HepG2 (cell line): Measurements from ENCODE around the gene TTN. TPM values are rescaled to one million over a fixed set of nuclear protein-coding genes. Genes with fewer than 3 reads are reported as not detected.

Experiments
- ATF7 ChIP-seq, 2 experiments: fragments of 450-650 bp in 1 of 2; sonication (generic) in 1 of 2; formaldehyde crosslinking in 1 of 2; IDR thresholded peaks; 2 replicates each; pipeline versions ENCODE4 v1.4.0 to v1.6.1; 2016 to 2020; ENCODE audit warnings: antibody characterized with exemption in 1 of 2, mild to moderate bottlenecking in 1 of 2, missing genetic modification reagents in 1 of 2
- DMTF1 ChIP-seq: sonication (generic); formaldehyde crosslinking; IDR thresholded peaks from 2 replicates; pipeline ENCODE4 v1.4.0; 2020; ENCODE audit warnings: mild to moderate bottlenecking, missing genetic modification reagents
- HOXD1 ChIP-seq: sonication (generic); formaldehyde crosslinking; IDR thresholded peaks from 2 replicates; pipeline ENCODE4 v1.5.0; 2020; ENCODE audit warnings: missing genetic modification reagents
- NAIF1 ChIP-seq: sonication (generic); formaldehyde crosslinking; IDR thresholded peaks from 2 replicates; pipeline ENCODE4 v1.5.0; 2020; ENCODE audit warnings: mild to moderate bottlenecking, missing genetic modification reagents, borderline replicate concordance
- PHF5A ChIP-seq: IDR thresholded peaks from one replicate; pipeline ENCODE4 v1.6.1; 2018; ENCODE audit warnings: low read depth, missing genetic modification reagents; ENCODE audit not compliant: unreplicated experiment
- SRSF1 ChIP-seq: fragments of 200-400 bp; formaldehyde crosslinking; optimal IDR thresholded peaks from 2 replicates; pipeline ENCODE3; 2017; ENCODE audit warnings: mild to moderate bottlenecking, low read depth, low read length, moderate library complexity
- STAT6 ChIP-seq: sonication (generic); formaldehyde crosslinking; IDR thresholded peaks from 2 replicates; pipeline ENCODE4 v1.4.0; 2020; ENCODE audit warnings: missing genetic modification reagents, mild to moderate bottlenecking, borderline replicate concordance
- TOPORS ChIP-seq: sonication (generic); formaldehyde crosslinking; IDR thresholded peaks from 2 replicates; pipeline ENCODE4 v1.8.0; 2023; ENCODE audit warnings: mild to moderate bottlenecking, missing genetic modification reagents
- ZBTB10 ChIP-seq: sonication (generic); formaldehyde crosslinking; IDR thresholded peaks from 2 replicates; pipeline ENCODE4 v1.4.0; 2020; ENCODE audit warnings: missing genetic modification reagents, borderline replicate concordance
- ZBTB14 ChIP-seq: sonication (generic); formaldehyde crosslinking; IDR thresholded peaks from 2 replicates; pipeline ENCODE4 v1.4.0; 2020; ENCODE audit warnings: missing genetic modification reagents
- ZBTB4 ChIP-seq: sonication (generic); formaldehyde crosslinking; IDR thresholded peaks from 2 replicates; pipeline ENCODE4 v1.4.0; 2020; ENCODE audit warnings: missing genetic modification reagents, mild to moderate bottlenecking, borderline replicate concordance
- ZFP82 ChIP-seq: sonication (generic); formaldehyde crosslinking; IDR thresholded peaks from 2 replicates; pipeline ENCODE4 v1.5.1; 2020; ENCODE audit warnings: mild to moderate bottlenecking, missing genetic modification reagents, borderline replicate concordance
- ZKSCAN8 ChIP-seq: IDR thresholded peaks from 2 replicates; pipeline ENCODE4 v1.6.1; 2016; ENCODE audit warnings: borderline replicate concordance, missing genetic modification reagents, missing compliant biosample characterization
- ZNF292 ChIP-seq: sonication (generic); formaldehyde crosslinking; IDR thresholded peaks from 2 replicates; pipeline ENCODE4 v1.8.1; 2022; ENCODE audit warnings: mild to moderate bottlenecking, low read depth, missing genetic modification reagents, borderline replicate concordance
- ZNF589 ChIP-seq: sonication (generic); formaldehyde crosslinking; conservative IDR thresholded peaks from 2 replicates; pipeline ENCODE4 v1.8.0; 2022; ENCODE audit warnings: mild to moderate bottlenecking, moderate library complexity, missing genetic modification reagents
- ZSCAN21 ChIP-seq: sonication (generic); formaldehyde crosslinking; IDR thresholded peaks from 2 replicates; pipeline ENCODE4 v1.8.0; 2022; ENCODE audit warnings: mild to moderate bottlenecking, missing genetic modification reagents, moderate library complexity, borderline replicate concordance
- ZSCAN31 ChIP-seq: sonication (generic); formaldehyde crosslinking; IDR thresholded peaks from 2 replicates; pipeline ENCODE4 v1.5.0; 2020; ENCODE audit warnings: low read depth, mild to moderate bottlenecking, missing genetic modification reagents
- polyA plus RNA-seq, 8 experiments: library from polyadenylated mRNA; depleted of rRNA in 3 of 8; stranded (reverse) in 7 of 8; unstranded in 1 of 8; fragments of >200 nt; fragmentation: Illumina TruSeq in 4 of 8; extraction: Trizol in 4 of 8; gene quantifications; 2 replicates each; pipeline versions ENCODE4 v1.2.1 to v1.2.3, GENCODE V29; 2011 to 2016; ENCODE audit warnings: low read depth in 4 of 8, missing spikeins in 1 of 8, mixed read lengths in 1 of 8; ENCODE audit not compliant: insufficient read depth in 1 of 8
- total RNA-seq, 5 experiments: library from RNA; depleted of rRNA; stranded (reverse); fragments of >200 nt; fragmentation: Illumina TruSeq; extraction: Trizol; gene quantifications; 2 replicates each; pipeline ENCODE4 v1.2.3, GENCODE V29; 2016; ENCODE audit warnings: low read depth in 1 of 5

Gene TTN
- total and polyA plus RNA-seq, 2 of the 13 experiments (the other 11 are each of a cell fraction or from before 2014, with no cell fraction given) = under 0.01 TPM

- no peak for TF ChIP-seq ZBTB4 (CRISPR knock-in tag)
- peak; percentile 3; the same call in 1 of the 2 replicates for TF ChIP-seq NAIF1 (CRISPR knock-in tag)
- no peak for TF ChIP-seq PHF5A
- no peak for TF ChIP-seq DMTF1 (CRISPR knock-in tag)
- no peak for TF ChIP-seq ATF7 (IDR thresholded peaks at IDR 0.05)
- no peak for TF ChIP-seq ATF7 (CRISPR knock-in tag; IDR thresholded peaks at IDR 0.05)
- peak; percentile 24 for TF ChIP-seq SRSF1
- 0 out of 2 replicates have a peak, but pooled peaks have one; percentile 6 for TF ChIP-seq ZFP82 (CRISPR knock-in tag)
- no peak for TF ChIP-seq ZNF589 (CRISPR knock-in tag)
- TF ChIP-seq ZKSCAN8 (CRISPR knock-in tag) = no peak
- peak; percentile 49; the same call in 1 of the 2 replicates for TF ChIP-seq ZSCAN31
- no peak for TF ChIP-seq TOPORS (CRISPR knock-in tag)
- no peak for TF ChIP-seq ZSCAN21 (CRISPR knock-in tag)
- TF ChIP-seq HOXD1 = no peak
- TF ChIP-seq ZBTB10 (CRISPR knock-in tag) = no peak
- TF ChIP-seq STAT6 (CRISPR knock-in tag) = no peak
- TF ChIP-seq ZNF292 (CRISPR knock-in tag) = no peak
- no peak for TF ChIP-seq ZBTB14 (CRISPR knock-in tag)
These were observed 328.0 kb downstream of the TTN start (continued) for GRCh38 chr2:178479275-178479616.
